Measurements from ENCODE around the gene SHFL.

SHFL gene

DNA sequence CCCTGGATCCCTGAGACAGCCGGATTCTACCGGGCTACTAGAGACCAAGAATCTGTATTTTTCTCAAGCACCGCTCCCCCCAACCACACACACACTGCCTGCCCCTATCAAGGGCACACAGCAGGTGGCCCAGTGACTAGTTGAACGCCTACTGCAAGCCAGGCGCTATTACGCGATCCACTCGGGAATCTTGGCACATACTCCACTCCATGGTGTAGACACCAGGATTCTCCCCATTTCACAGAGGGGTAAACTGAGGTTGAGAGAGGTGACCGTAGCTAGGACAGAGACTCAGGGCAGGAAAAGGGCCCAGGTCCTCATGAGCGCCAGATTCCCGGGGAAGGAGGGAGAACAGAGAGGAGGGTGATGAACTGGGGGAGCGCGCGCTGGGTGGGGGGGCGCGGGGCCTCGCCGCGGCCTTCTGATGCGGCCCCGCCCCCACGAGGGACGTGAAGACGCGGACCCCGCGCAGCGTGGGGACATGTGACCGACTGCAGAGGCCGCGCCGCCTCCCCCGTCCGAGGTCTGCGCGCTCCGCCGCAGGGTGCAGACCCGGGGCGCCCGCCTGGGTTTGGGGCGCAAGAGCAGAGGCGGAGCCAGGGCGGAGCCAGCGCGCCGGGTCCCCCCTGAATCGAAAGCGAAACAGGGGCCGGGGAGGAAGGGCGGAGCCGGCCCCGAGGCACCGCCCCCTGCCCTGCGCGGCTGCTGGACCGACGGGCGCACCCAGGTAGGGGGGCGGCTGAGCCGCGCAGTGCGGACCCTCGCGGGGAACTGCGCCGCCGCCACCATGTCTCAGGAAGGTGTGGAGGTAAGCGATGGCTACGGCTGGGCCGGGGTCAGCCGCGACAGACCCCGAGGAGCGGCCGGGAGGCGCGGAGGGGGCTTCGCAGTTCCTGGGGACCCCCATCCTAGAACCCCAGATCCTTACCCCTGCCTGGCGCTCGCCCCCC is at the start of gene SHFL:
Gene SHFL (plus strand): TSS at position 677 of the 950 bp plus-strand sequence. CDS start 111 bp downstream, at position 788.
- peak; percentile 81 for DNase-seq

DNA sequence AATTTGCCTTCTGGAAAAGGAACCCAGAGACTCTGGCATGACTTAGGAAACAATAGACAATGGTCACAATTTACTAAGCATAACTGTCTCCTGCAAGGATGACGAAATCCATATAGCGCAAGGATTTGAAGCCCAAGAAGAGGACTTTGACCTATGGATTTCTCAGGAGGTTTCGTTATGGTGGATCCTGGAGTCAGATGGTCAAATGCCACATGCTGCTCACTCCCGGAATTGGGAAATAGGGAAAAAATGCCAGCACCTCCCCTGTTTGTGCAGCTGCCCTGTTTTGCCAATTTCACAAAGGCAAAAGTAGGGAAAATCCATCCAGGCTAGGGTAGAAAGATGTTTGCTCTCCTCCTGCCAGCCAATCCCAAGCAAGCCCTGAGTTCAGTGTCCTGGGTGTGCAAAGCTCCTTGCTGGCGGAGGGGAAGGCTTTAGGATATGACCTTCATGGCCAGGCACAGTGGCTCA is 49.5 kb upstream of the SHFL start:
- DNase-seq: no peak

DNA sequence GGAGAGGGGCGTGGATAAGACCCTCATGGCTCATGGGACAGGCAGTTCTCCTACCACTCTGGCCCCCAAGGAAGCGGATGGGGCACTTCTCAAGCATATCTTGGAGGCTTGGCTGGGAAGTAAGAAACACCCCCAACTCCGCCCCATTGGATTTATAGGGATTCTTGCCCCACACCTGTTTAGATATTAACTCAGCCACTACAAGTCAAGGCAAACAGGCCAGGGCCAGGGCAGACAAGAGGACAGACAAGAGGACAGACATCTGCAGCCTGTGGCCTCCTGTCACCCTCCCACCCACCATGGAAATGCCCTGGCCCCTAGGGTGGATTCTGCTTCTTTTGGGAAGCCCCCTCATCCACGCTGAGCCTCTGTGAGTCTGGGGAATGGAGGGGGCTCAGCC is 48.8 kb upstream of the SHFL start:
- DNase-seq: no peak

DNA sequence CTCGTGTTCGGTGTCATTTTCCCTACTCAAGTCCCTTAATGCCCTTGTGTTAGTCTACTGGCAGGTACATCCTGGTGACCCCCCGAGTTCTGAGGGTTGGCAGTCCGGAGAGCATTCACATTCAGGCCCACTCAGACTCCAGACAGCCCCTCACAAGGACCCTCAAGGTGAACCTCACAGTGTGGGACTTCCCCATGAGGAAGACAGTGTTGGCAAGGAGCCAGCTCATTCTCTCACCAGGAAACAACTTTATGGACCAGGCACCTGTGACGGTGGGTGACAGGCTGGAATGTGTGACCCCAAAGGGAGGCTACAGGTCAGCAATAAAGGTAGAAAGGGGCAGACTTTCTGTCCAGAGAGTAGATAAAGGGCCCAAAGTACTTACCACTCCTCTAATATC is 48.3 kb upstream of the SHFL start:
- DNase-seq: no peak

DNA sequence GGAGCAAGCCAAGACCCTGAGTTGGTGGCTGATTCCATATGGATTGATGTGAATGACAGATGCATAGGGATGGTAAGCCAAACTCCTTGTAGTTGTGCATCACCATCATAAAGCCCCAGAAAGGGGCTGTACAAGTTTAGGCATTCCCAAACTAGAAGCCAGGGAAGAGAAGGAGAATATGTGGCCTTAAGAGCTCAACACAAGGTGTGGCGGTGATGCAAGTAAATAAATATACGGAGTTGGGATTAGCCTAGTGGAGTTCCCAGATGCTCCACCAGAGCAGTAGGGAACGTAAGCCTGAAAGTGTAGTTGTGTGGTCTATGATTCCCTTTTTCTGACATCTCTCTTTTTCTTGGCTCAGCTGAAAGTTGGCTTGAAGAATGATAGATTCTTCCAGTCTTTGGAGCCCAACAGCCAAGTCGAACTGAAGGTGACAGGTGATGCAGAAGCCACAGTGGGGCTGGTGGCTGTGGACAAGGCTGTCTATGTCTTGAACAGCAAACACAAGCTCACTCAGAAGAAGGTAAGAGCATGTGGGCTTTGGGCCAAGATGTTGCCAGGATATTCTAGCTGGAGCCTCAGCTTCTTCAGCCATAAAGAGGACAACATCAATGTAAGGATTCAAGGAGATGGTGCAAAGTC is 42.7 kb upstream of the SHFL start:
- DNase-seq: no peak

DNA sequence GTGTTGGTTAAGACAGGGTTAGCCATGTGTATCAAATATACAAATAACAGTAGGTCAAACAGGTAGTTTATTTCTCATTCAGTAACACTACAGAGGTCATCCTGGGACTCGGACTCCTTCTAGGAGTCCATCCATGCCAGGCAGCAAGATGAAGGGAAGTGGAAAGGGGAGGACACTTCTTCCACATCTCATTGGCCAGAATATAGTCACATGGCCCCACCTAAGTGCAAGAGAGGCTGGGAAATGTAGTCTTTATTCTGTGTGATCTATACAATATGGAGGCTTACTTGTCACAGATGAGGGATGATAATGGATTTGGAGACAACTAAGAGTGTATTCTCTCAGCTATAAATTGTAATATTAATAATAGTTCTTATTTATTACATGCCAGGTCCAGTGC is 41.7 kb upstream of the SHFL start:
- DNase-seq: no peak

DNA sequence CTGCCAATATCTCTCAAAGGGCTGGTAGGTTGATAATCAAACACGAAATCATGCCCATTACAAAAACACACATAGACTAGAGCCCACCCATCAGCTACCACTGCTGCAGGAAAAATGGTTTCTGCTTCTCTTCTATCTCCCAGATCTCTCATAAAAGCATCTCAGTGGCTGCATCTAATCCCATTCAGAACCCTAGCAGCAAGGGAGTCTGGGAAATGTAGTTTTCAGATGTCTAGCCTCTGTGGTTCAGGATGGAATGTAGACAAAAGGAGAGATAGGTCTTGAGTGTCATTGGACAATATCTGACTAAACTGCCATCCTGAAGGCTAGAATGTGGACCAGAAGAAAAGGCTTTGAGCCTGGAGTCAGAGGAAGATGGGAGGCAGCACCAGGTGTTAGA is 40.7 kb upstream of the SHFL start:
- DNase-seq: no peak

DNA sequence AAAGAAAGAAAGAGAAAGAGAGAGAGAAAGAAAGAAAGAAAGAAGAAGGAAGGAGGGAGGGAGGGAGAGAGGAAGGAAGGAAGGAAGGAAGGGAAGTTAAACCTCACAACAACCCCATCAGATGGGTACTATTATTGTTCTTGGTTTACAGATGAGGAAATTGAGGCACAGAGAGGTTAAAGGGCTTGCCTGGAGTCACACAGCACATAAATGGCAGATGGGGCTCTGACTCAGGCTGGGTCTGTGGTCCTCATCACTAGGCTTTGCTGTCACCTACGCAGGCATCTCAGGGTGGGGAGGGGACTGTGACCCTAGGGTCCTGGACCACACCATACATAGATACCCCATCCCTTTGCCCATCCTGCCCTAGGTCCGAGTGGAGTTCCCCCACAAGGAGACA is 36.5 kb upstream of the SHFL start:
- no peak for DNase-seq

DNA sequence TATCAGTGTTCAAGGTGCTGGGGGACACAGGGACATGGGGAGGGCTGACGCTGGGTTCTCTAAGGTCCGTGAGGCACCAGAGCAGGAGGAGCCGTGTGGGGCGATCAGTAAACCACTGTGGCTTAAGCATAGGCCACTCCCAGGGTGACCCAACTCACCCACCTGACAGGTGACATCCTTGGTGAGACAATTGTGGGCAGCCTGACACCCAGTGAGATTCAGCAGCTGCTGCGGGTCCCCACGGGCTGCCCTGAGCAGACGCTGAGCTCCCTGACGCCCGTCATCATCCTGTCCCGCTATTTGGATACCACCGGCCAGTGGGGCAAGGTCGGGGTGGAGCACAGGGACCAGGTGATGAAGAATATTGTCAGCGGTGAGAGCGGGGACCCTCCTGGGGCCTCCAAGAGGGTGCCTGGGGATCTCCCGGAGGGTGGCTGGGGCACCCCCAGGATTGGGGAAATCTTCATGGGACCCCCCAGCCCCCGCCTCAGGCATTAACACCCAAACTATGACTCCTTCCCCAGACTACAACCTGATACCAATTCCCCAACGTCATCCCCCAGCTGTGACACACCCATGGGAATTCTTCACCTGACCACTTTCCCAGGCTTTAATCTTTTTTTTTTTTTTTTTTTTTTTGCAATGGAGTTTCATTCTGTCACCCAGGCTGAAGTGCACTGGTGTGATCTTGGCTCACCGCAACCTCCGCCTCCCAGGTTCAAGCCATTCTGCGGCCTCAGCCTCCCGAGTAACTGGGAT is 33.3 kb upstream of the SHFL start:
- no peak for DNase-seq

DNA sequence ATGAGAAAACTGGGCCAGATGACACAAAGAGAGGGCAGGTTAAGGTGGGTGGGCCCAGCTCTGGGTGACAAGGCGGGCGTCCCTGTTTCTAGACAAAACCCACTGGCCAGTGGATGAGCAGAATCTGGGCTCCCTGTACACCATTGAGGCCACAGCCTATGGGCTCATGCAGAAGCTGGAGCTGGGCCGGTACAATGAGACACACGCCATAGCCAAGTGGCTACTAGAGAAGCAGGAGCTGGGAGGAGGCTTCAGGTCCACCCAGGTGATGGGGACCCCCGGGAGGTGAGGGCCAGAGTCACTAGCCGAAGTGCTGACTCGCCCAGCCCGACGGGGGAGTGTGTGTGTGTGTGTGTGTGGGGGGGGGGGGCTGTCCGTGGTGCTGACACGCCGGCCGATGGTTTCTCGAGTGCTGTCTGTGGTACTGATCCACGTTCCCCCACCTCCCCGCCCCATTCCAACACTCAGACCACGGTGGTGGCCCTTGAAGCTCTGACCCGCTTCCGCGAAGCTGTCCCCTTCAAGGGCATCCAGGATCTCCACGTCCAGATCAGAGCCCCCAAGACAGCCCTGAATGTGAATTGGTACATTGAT is 24.3 kb upstream of the SHFL start:
- DNase-seq: no peak

DNA sequence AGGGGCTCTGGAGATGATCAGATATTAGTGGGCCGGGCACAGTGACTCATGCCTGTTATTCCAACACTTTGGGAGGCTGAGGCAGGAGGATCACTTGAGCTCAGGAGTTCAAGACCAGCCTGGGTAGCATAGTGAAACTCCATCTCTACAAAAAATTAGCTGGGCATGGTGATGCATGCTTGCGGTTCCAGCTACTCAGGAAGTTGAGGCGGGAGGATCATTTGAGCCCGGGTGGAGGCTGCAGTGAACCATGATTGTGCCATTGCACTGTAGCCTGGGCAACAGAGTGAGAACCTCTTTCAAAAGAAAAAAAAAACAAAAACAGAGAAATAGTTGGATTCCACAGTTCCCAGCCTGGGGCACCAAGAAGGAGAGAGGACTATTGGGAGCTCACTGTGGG is 17.9 kb upstream of the SHFL start:
- DNase-seq: no peak

DNA sequence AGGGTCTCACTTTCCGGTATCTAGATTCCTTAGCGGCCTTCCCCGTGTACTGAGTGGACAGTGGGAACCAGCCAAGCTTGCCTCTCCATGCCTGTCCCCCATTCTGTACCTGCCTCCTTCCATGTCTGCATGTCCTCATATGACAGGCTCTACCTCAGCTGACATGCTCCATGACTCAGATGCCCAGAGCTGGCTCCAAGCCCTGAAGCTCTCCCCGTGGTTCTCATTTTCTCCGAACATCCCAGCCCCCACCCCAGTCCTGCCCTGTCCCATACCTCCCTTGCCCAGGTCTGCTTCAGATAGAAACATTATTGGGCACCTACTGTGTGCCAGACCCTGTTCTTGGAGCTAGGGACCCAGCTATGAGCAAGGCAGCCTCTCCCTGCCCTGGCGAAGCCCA is 17.1 kb upstream of the SHFL start:
- DNase-seq: no peak

DNA sequence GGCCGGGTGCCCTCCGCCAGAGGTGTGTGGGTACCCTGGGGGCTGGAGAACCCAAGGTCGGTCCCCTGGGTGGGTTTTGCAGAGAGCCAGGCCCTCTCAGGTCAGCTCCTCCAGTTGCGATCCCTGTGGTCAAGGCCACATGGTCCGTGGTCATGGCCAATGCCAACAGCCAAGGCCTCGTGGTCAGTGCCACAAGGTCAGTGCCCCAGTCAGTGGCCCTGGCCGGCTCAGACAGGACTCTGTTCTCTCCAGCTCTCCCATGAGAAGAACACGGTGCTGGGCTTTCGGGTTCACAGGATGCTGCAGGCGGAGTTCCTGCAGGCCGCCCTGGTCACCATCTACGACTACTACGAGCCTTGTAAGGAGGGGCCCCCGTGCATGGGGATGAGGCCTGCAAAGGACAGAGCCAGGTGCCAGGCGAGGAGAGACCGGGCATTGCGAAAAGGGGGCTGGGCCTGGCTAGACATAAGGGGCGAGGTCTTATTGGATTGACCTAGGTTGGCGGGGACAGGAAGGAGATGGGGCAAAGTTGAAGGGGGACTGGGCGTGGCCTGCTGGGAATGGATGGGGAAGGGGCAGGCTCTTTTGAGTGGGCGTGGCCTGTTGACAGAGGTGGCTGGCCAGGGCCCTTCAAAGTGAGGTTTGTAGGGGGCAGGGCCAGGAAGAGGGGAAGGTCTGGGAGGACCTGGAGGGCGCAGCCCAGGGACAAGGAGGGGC is 15.2 kb upstream of the SHFL start:
- no peak for DNase-seq

DNA sequence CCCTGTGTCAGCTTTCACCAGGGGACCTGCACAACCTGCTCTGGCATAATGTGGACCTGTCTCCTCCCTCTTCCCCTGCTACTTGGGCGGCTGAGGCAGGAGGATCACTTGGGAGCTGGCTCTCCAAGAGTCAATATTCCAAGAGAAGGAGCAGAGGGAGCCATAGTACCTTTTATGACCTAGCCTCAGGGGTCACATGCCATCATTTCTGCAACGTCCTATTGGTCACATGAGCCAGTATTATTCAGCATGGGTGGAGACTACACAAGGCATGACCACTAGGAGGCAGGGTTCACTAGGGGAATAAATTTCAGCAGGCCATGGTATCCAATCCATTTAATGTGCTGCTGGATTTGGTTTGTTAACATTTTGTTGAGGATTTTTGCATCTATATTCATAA is 12.0 kb upstream of the SHFL start:
- DNase-seq: peak; percentile 40

DNA sequence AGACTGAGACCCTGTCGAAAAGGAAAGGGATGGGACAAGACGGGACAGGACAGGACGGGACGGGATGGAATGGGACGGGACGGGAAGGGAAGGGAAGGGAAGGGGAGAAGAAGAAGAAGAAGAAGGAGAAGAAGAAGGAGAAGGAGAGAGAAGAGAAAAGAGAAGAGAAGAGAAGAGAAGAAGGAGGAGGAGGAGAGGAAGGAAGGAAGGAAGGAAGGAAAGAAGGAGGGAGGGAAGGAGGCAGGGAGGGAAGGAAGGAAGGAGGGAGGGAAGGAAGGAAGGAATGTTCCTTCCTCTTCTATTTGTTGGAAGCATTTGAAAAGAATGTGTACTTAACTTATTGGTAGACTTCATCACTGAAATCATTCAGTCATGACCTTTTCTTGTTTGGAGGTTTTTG is 9.6 kb upstream of the SHFL start:
- no peak for DNase-seq

DNA sequence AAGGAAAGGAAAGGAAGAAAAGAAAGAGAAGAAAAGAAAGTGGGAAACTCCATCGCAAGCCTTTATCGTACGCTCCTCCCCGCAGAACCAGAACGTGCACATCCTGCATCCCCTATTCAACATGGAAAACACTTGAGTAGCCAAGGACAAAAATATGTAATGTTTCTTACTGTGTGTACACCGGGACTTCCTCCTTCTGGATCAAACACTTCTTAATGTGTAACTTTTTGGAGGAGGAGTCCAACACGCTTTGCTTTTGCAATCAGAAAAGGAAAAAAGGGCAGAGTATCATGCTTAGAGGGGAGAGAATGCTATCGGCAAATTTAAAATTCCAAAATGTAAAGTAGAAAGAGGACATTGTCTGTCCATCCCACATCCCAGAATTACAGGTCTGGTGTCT is 7.8 kb upstream of the SHFL start:
- no peak for DNase-seq

DNA sequence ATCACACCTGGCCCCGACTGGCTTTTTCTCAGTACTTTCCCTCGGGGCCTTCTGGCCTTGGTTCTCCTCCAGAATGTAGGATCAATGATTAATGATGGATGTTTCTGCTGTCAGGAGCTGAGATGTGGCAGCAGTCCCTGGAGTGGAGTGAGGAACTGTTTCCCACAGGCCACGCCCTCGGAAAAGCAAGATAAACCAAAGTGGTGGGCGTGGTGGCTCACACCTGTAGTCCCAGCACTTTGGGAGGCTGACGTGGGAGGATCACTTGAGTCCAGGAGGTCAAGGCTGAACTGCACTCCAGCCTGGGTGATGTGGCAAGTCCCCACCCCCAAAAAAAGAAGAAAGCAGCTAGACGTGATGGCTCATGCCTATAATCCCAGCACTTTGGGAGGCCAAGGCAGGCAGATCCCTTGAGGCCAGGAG is 7.1 kb upstream of the SHFL start:
- DNase-seq: no peak

DNA sequence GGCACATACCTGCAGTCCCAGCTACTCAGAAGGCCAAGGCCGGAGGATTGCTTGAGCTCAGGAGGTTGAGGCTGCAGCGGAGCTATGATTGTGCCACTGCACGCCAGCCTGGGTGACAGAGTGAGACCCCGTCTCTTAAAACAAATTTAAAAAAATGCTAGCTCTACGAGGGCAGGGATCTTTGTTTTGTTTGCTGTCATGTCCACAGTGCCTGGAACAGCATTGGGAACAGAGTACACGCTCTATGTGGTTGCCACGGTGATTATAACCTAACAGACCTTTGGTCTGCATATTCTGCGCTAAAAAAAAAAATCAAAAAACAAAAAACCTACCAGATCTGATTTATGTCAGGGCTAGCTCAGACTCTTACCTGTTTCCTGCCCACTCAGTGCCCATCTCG is 2.2 kb upstream of the SHFL start:
- no peak for DNase-seq

DNA sequence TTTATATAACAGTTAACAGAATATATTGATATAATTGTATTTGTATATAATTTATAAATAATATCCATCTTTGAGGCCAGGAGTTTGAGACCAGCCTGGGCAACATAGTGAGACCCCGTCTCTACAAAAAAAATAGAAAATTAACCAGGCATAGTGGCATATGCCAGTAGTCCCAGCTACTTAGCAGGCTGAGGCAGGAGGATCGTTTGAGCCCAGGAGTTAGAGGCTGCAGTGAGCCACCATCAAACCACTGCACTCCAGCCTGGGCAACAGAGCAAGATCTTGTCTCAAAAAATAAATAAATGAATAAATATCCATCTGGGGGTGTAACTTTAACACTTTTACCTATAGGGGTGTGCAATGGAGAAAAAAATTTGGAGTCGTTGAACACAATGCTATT is 1.3 kb upstream of the SHFL start:
- no peak for DNase-seq

DNA sequence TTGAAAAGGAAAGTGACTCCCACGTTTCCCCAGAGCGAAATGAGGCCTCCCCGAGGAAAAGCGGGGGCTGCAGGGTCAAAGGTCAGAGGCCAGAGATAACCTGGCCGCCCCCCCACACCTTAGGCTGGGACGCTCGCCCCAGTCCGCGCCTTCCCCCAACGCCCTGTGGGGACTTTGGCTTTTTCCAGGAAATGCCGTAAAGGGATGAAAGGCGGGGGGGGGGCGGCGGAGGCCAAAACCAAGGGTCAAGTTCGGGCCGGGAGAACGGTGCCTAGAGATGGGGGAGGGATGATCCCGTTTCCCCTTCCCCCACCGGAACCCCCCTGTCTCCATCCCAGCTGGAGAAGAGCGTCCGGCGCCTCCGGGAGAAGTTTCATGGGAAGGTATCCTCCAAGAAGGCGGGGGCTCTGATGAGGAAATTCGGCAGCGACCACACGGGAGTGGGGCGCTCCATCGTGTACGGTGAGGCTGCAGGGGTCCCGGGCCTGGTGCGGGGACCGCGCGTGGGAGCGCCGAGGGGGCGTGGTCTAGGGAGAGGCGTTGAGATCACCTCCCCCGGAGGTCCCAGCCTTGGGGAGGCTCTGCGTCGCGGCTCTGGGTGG is 575 bp downstream of the SHFL start:
- peak; percentile 53 for DNase-seq

DNA sequence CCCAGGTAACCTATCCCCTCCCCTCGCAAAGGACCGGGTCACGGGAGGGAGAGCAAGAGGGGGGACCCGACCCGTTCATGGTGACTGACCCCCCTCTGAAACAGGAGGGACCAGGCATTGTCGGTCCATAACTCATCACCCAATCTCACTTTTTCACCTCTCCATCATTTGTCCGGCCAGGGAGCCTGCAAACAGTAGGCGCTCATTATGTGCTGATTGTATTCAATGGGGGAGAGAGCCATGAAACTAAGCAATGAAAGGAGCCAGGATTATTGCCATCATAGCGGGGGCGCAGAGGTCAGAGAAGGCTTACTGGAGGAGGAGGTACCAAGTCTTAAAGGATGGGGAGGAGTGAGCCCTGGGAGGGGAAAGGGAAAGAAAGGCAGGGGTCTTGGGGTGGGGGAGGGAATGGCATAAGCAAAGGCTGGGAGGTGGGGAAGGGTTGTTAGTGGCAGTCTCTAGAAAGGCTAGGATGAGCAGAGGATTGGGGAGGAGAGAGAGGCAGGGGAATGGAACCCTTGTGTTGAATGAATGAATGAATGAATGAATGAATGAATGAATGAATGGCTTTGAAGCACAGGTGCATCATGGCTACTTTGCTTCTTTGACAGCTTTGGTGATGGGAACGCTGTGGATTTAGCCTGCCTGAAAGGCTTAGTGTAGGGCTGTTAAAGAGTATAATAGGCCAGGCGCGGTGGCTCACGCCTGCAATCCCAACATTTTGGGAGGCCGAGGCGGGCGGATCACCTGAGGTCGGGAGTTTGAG is 1.4 kb downstream of the SHFL start:
- DNase-seq: no peak
